GM23338 (cell line): Measurements from ENCODE around the gene POF1B. TPM values are rescaled to one million over a fixed set of nuclear protein-coding genes. Genes with fewer than 3 reads are reported as not detected.

Experiments
- CREB1 ChIP-seq: fragments of 250-450 bp; sonication (Bioruptor Pico); IDR thresholded peaks from 2 replicates; pipeline ENCODE4 v1.5.0; 2020; ENCODE audit warnings: low read depth, mild to moderate bottlenecking, moderate library complexity
- EZH2 ChIP-seq: fragments of 200-600 bp; sonication (generic); IDR thresholded peaks from one replicate; pipeline ENCODE4 v1.8.0; 2017; ENCODE audit warnings: antibody characterized with exemption, mild to moderate bottlenecking, low read depth; ENCODE audit not compliant: unreplicated experiment
- EZH2phosphoT487 ChIP-seq: fragments of 200-600 bp; sonication (generic); IDR thresholded peaks from one replicate; pipeline ENCODE4 v1.8.1; 2018; ENCODE audit warnings: antibody characterized with exemption; ENCODE audit not compliant: unreplicated experiment
- JUNB ChIP-seq: IDR thresholded peaks from one replicate; pipeline ENCODE4 v1.6.1; 2016; ENCODE audit warnings: antibody characterized with exemption; ENCODE audit not compliant: unreplicated experiment
- NANOG ChIP-seq: IDR thresholded peaks from 2 replicates; pipeline ENCODE4 v1.6.1; 2016; ENCODE audit warnings: antibody characterized with exemption, borderline replicate concordance
- STAT1 ChIP-seq: IDR thresholded peaks from one replicate; pipeline ENCODE4 v1.6.1; 2016; ENCODE audit warnings: antibody characterized with exemption; ENCODE audit not compliant: unreplicated experiment
- ZNF114 ChIP-seq: fragments of 250-450 bp; sonication (Bioruptor Pico); IDR thresholded peaks from 2 replicates; pipeline ENCODE4 v1.5.0; 2020; ENCODE audit warnings: mild to moderate bottlenecking, moderate library complexity
- polyA plus RNA-seq: library from polyadenylated mRNA; unstranded; fragments of >200 nt; fragmentation: Nextera tagmentation; extraction: Ambion mirVana; gene quantifications from 2 replicates; pipeline ENCODE4 v1.2.1, GENCODE V29; 2016
- total RNA-seq: library from RNA; depleted of rRNA; stranded (reverse); fragments of >200 nt; shearing (Covaris generic); gene quantifications from 2 replicates; pipeline ENCODE4 v1.2.3, GENCODE V29; 2014; rRNA removed
- TF ChIP-seq, protein P1 (sequence below): fragments of 250-450 bp; sonication (Bioruptor Pico); IDR thresholded peaks from 2 replicates; pipeline ENCODE4 v1.5.0; 2020; ENCODE audit warnings: mild to moderate bottlenecking, moderate library complexity

POF1B gene
- total and polyA plus RNA-seq, 2 experiments from 2014 or later, result 0.05 to 0.10 TPM

DNA sequence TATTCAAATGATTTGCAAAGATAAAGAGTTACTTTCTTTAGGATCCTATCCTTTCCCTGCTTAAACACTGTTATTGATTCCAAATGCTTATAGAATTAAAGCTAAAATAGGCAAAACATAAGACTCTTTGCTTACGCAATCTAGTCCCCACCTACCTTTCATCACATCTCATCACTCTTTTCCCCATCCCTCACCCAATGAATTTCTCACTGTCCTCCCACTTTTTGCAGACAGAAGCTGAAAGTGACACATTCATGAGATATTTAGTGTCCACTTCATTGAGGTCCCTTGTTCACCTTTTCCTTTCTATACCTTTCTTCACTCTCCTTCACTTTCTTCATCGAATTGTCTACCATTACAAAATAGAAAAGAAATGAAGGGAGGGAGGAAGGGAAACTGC is 136.3 kb downstream of the POF1B start (continued):
- TF ChIP-seq, protein P1, sequence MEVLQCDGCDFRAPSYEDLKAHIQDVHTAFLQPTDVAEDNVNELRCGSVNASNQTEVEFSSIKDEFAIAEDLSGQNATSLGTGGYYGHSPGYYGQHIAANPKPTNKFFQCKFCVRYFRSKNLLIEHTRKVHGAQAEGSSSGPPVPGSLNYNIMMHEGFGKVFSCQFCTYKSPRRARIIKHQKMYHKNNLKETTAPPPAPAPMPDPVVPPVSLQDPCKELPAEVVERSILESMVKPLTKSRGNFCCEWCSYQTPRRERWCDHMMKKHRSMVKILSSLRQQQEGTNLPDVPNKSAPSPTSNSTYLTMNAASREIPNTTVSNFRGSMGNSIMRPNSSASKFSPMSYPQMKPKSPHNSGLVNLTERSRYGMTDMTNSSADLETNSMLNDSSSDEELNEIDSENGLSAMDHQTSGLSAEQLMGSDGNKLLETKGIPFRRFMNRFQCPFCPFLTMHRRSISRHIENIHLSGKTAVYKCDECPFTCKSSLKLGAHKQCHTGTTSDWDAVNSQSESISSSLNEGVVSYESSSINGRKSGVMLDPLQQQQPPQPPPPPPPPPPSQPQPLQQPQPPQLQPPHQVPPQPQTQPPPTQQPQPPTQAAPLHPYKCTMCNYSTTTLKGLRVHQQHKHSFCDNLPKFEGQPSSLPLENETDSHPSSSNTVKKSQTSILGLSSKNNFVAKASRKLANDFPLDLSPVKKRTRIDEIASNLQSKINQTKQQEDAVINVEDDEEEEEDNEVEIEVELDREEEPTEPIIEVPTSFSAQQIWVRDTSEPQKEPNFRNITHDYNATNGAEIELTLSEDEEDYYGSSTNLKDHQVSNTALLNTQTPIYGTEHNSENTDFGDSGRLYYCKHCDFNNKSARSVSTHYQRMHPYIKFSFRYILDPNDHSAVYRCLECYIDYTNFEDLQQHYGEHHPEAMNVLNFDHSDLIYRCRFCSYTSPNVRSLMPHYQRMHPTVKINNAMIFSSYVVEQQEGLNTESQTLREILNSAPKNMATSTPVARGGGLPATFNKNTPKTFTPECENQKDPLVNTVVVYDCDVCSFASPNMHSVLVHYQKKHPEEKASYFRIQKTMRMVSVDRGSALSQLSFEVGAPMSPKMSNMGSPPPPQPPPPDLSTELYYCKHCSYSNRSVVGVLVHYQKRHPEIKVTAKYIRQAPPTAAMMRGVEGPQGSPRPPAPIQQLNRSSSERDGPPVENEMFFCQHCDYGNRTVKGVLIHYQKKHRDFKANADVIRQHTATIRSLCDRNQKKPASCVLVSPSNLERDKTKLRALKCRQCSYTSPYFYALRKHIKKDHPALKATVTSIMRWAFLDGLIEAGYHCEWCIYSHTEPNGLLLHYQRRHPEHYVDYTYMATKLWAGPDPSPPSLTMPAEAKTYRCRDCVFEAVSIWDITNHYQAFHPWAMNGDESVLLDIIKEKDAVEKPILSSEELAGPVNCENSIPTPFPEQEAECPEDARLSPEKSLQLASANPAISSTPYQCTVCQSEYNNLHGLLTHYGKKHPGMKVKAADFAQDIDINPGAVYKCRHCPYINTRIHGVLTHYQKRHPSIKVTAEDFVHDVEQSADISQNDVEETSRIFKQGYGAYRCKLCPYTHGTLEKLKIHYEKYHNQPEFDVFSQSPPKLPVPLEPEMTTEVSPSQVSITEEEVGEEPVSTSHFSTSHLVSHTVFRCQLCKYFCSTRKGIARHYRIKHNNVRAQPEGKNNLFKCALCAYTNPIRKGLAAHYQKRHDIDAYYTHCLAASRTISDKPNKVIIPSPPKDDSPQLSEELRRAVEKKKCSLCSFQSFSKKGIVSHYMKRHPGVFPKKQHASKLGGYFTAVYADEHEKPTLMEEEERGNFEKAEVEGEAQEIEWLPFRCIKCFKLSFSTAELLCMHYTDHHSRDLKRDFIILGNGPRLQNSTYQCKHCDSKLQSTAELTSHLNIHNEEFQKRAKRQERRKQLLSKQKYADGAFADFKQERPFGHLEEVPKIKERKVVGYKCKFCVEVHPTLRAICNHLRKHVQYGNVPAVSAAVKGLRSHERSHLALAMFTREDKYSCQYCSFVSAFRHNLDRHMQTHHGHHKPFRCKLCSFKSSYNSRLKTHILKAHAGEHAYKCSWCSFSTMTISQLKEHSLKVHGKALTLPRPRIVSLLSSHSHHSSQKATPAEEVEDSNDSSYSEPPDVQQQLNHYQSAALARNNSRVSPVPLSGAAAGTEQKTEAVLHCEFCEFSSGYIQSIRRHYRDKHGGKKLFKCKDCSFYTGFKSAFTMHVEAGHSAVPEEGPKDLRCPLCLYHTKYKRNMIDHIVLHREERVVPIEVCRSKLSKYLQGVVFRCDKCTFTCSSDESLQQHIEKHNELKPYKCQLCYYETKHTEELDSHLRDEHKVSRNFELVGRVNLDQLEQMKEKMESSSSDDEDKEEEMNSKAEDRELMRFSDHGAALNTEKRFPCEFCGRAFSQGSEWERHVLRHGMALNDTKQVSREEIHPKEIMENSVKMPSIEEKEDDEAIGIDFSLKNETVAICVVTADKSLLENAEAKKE (CRISPR knock-in tag), result no peak
- no peak for TF ChIP-seq NANOG
- no peak for TF ChIP-seq STAT1
- TF ChIP-seq ZNF114, result no peak
- TF ChIP-seq JUNB, result no peak
- TF ChIP-seq EZH2phosphoT487, result no peak
- TF ChIP-seq EZH2, result no peak
- TF ChIP-seq CREB1 (CRISPR knock-in tag), result no peak

Other genes starting within 250 kb of the POF1B start
- 0.14 TPM in 1 of 2 replicates, not detected in the other for gene SATL1, start 135.9 kb downstream of the POF1B start, total RNA-seq
- 0.38 and 0.68 TPM in 2 replicates for gene SATL1, start 135.9 kb downstream of the POF1B start, polyA plus RNA-seq
- 18.5 and 20.0 TPM in 2 replicates for gene ZNF711, start 135.7 kb downstream of the POF1B start, total RNA-seq
- 9.3 and 12.2 TPM in 2 replicates for gene ZNF711, start 135.7 kb downstream of the POF1B start, polyA plus RNA-seq